ENCODE measurements around the gene RANBP17.

DNA sequence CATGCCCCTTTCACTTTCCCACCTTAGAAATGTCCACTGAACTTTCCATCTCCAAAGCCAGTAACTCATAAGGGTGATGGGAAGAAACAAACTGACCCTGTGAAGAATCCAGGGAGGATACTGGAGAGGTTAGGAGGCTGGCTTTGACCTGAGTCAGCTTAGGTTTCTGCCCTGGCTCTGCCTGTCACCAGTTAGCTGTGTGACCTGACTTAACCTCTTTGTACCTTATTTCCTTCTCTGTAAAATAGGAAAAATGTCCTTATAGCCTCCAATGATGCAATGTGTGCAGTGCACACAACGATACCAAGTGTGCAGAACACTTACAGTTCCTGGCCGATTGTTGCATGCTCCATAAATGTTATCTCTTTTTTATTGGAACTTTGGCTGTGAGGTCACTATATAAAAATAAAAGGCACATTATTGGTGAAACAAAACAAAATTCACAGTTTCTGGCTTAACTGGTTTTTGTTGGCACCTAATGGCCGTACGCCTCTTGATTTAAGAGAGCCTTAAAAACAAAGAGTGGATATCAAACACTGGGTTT, 40.5 kb upstream of the RANBP17 start:
- TF ChIP-seq, protein P1, sequence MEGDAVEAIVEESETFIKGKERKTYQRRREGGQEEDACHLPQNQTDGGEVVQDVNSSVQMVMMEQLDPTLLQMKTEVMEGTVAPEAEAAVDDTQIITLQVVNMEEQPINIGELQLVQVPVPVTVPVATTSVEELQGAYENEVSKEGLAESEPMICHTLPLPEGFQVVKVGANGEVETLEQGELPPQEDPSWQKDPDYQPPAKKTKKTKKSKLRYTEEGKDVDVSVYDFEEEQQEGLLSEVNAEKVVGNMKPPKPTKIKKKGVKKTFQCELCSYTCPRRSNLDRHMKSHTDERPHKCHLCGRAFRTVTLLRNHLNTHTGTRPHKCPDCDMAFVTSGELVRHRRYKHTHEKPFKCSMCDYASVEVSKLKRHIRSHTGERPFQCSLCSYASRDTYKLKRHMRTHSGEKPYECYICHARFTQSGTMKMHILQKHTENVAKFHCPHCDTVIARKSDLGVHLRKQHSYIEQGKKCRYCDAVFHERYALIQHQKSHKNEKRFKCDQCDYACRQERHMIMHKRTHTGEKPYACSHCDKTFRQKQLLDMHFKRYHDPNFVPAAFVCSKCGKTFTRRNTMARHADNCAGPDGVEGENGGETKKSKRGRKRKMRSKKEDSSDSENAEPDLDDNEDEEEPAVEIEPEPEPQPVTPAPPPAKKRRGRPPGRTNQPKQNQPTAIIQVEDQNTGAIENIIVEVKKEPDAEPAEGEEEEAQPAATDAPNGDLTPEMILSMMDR (IDR thresholded peaks at IDR 0.05), result no peak
- no peak for TF ChIP-seq POLR2A (IDR thresholded peaks at IDR 0.05)
